Kidney capillary endothelial cell (primary cell): ENCODE measurements around the gene SC5D.
A peak's percentile ranks its signal among the peaks of the same experiment; 100 is the strongest.

Experiments used
- DNase-seq: peaks from one replicate; pipeline ENCODE4 v3.0.0-alpha.2; 2018; ENCODE audit warnings: low spot score

The SC5D gene, protein sequence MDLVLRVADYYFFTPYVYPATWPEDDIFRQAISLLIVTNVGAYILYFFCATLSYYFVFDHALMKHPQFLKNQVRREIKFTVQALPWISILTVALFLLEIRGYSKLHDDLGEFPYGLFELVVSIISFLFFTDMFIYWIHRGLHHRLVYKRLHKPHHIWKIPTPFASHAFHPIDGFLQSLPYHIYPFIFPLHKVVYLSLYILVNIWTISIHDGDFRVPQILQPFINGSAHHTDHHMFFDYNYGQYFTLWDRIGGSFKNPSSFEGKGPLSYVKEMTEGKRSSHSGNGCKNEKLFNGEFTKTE

DNA sequence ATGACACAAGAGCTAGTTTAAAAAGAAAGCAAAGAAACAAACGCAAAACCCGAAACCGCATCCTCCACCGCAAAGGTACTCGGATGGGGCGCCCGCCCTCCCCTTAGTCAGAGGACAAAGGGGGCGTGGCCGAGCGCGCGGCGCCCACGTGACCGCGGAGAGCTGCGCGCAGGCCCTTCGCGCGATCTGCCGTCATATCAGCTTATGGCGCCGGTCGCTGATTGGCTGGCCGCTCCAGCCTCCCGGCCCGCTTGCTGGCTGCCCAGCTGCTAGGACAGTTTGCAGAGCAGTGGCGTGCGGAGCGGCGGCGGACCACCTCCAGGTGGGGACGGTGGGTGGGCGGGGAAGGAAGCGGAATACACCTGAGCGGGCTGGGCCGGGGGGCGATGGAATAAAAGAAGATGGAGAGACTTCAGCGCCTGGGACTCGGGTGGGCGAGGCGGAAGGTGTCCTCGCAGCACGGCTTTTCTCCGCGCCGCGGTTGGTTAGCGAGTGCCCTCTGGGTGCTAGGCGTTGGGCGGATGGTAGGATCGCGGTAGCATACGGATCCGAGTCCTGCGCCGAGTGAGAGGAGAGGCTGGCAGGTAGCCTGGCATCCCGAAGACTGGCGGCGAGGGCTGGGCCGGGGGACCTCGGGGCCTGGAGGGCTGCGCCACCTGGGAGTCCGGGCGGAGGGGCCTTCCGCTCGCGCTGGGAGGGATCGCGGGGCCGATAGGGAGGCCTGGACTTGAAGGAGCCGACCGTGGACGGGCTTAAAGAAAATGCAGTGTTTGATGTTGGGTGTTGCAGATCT is at the start of gene SC5D:
Gene SC5D, plus strand, starts transcription at position 277 of the 793 bp plus-strand sequence. CDS start 10,605 bp downstream, outside the sequence.
- peak; percentile 90 for DNase-seq

DNA sequence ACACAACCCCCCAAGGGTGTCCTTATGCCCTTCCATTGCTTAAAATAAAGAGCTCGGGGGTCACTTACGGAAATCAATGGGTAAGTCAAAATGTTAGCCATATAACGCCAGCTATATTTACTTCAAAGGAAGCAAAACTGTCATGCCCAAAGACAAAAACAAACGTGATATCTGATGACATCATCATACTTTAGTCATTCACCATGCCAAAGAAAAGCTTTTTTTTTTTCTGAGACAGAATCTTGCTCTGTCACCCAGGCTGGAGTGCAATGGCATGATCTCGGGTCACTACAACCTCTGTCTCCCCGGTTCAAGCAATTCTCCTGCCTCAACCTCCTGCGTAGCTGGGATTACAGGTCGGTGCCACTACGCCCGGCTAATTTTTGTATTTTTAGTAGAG is 47.7 kb upstream of the SC5D start:
- peak; percentile 61 for DNase-seq

DNA sequence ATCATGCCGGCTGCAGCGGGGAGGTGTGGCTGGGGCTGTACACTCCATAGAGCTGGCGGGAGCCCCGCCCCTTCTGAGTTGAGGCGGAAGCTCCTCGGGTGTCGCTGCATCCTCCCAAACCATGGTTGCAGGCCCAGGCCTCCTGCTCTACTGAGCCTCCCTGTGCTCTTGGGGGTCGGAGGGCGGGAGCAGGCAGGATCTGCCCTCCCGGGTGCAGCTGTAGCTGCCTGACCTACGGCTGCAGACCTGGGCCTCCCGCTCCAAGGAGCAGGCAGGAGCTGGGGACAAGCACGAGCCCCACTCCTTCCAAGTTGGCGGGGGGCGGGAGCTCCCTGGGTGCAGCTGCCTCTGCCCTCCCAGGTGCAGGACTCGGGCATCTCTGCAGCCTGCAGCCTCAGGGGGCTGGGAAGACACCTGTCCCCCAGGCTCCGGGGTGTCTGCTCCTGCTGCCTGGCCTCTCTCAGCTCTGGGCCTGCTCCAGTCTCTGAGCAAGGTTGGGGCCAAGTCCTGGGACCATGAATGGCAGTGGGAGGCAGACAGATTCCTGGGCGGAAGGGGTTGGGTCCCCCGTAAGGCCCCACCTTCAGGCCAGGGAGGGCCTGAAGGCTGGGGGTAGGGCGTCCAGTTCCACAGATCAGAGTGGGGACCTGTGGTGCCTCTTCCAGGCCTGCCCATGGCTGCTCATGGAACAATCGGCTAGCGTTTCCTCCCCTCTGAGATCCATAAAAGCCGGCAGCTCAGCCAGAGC is 46.4 kb upstream of the SC5D start:
- DNase-seq = no peak

DNA sequence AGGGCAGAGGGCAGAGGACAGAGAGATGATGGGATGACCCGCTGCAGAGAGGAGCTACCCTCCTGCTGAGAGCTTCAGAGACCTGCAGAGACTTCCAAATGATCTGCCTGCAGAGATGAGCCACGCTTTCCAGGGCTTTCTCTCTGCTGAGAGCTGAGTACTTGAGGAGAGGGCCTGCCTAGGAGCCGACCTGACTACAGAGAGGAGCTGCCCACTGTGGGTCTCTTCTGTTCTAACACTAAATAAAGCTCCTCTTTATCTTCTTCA is 45.9 kb upstream of the SC5D start:
- DNase-seq = no peak

DNA sequence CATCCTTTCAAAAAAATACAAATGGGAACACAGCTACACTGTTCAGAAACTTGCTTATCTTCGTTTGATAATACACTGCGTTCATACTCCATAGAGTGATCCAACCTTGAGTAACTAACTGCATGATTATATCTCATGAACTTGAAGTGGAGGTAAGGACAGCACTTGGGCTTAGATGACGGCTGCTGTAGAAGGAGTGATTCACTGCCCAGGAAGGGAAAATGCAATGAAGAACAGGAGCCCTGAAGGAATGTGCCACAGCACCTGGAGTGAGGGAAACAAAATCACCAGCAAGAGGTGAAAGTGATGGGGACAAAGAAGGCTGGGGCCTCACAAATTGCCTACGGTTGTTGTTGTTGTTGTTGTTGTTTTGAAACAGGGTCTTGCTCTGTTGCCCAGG is 44.1 kb upstream of the SC5D start:
- DNase-seq = no peak

DNA sequence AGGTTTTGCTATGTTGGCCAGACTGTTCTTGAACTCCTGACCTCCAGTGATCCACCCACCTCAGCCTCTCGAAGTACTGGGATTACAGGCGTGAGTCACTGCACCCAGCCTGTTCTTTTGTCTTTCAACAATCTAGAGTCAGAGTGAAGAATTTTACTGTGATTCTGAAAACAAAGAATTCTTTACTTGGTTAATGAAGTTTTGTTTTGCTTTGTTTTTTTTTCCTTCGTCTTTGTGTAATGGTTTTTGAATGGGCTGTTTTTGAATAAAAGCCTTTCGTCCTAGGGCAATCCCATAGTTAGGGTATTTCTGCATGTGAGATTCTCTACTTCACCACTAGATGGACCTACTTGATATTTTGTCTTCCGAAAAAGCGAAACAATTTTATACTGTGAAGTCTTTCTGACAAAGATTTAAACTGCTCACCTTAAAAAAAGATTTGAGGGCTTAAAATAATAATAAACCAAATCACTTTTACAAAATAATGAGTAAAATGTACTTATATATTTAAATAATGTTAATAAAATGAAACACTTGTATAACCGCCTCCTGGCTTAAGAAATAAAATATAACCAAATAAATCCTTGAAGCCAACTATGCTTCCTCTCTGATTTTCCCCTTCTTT is 43.4 kb upstream of the SC5D start:
- peak; percentile 68 for DNase-seq

DNA sequence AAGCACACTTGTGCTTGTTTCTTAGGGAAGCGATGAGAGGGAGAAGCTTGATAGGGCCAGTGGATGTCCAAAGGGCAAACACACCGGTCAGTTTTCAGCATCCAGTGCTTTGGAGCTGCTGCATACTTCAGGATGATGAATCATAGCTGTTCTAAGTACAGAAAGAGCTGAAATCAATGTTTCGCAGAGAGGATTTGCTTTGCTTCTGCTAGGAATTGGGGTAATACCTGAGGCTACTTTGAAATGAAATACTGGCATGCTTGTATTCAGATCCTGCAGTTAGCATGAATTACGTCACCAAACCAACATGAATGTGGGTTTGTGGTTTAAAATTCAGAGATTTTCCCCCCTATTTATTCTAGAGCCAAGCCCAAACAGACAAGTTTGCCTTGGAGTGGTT is 41.7 kb upstream of the SC5D start:
- DNase-seq = no peak

DNA sequence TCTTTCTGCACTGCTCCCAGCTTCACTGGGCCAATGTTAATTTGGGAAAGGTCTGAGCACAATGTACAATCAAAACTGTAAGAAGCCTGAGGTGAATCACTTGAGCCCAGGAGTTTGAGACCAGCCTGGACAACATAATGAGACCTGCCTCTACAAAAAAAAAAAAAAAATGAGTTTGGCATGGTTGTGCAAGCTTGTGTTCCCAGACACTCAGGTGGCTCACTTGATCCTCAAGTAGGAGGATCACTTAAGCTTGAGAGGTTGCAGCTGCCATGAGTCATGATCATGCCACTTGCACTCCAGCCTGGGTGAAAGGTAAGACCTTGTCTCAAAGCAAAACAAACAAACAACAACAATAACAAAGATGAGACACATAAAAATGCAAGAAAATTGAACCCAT is 38.6 kb upstream of the SC5D start:
- no peak for DNase-seq

DNA sequence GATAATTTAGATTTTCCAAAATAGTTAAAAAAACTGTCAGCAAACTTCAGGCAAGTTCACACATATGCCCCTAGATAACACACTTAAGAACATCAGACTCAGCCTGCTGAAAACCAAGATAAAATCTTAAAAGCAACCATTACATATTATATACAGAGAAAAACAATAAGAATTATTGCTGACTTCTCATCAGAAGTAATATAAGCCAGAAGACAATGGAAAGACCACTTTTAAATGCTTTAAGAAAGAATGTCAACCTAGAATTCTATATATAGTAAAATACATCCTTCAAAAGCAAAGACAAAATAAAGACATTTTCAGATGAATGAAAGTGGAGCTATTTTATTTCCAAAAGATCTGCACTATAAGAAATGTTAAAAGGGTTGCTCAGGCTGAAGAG is 37.8 kb upstream of the SC5D start:
- DNase-seq = no peak

DNA sequence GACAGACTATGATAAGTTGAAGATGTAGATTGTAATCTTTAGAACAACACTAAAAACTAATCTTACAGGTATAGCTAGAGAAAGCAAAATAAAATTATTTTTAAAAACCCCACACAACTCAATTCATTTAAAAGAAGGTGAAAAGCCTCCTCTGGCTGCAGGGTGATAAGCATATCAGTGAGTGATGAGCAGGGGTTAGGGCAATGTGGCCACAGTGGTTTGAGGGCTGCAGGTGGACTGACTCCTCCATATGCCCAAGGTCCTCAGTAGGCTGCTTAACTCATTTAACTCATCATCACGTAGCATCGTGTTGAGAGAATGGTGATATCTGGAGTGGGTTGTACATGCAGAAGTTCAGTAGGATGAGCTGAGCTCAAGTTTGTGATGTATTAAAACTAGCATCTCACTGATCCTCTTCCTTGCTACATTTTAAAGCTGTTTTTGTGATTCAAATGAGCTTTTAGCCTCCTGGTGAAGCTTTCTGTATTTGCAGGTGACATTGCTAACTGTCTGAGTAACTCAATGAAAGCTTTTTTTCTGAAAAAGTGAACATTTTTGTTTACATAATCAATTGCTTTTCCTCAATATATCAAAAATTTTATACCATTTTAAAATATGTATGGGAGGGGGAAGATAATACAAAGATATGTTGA is 37.0 kb upstream of the SC5D start:
- no peak for DNase-seq

DNA sequence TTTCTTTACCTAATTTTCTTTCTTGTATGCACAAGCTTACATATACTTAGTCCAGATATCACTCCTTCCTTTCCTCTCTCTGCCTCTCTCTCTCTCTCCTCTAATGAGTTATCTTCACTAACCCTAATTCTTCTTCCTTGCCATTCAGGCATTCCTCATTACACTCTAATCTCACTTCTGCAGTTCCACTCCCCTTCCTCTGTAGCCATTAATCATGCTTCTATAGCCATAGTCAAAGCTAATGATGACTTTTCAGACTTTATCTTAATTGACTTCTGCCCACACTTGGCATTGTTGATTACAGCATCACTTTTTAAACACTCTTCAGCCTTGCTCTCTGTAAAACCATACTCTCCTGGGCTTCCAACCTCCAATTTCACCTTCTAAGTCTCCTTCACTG is 35.3 kb upstream of the SC5D start:
- no peak for DNase-seq

DNA sequence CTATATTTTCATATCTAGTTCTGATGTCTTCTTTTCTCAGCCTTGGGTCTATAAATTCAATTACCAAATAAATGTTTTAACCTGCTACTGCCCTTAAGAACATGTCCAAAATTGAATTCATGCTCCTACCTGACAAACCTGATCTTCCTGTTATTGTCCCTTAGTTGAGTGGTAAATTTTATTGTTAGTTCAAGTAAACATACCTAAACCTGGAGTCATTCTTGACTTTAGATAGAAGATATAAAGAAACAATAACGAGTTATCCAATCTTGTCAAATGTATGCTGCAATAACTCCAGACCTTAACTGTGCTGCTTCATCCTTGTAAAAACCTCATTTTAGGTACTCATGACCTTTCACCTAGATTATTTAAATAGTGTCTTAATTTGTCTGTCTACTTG is 34.6 kb upstream of the SC5D start:
- no peak for DNase-seq

DNA sequence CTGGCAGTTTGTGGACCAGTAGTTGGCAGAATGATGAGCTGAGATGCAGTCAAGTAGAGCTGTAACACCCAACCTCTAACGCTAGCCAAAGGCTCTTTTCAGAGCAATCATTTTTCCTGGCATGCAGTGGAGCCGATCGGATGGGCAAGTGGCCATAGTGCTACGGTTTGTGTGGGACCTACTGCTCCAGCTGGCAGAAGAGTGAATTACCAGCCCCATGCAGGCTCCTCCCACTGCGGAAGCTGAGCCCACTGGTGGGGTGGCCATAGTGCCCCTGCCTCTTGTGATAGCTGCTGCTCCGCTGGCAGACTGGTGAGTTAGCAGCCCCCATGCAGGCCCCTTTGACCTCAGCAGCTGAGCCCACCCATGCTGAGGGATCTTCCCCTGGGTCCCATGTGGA is 27.0 kb upstream of the SC5D start:
- no peak for DNase-seq

DNA sequence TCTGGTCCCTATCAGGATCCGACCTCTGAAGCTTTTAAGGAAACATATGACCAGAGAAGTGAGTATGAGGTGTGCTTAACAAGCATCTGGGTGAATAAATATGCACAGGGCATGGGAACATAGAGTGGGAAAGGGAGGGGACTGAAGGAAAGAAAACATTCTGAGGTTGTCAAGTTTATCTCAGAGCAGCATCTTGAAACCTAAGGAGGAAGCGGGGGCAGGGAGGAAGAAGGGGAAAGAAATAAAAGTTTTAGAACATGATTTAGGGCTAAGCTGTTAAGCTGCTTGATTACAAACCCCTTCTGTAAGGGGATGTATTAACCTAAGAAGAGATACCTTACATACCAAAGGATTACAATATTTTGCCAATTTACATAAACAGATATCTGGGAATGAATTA is 24.0 kb upstream of the SC5D start:
- DNase-seq = no peak

DNA sequence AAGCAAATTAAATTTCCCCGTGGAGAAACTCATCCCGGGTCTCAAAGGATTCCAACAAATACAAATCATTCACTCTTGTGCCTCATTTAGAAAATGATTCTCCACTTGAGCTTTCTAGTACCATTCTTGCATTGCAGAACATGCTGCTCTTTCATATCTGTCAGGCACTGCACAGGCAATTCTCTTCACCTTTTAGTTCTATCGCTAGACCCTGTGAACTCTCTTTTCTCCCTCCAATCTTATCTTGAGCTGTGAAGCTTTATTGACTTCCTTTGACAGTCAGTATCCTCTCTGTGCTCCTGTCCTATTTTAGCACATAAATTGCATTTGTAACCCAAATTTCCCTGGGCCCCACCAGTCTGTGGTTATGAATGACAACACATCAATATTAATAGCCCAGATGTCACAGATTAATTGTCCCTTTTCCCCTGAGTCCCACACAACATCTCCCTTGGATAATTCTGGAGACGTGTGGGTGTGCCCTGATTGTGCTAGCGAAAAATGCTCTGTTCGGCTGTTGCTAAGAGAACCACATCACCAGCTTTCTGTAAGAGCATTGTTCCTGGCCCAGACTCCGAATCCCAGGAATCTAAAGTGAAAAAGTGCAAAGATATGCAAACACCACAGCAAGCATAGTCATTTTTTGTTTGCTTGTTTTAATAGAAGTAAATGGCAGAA is 22.4 kb upstream of the SC5D start:
- DNase-seq = no peak

DNA sequence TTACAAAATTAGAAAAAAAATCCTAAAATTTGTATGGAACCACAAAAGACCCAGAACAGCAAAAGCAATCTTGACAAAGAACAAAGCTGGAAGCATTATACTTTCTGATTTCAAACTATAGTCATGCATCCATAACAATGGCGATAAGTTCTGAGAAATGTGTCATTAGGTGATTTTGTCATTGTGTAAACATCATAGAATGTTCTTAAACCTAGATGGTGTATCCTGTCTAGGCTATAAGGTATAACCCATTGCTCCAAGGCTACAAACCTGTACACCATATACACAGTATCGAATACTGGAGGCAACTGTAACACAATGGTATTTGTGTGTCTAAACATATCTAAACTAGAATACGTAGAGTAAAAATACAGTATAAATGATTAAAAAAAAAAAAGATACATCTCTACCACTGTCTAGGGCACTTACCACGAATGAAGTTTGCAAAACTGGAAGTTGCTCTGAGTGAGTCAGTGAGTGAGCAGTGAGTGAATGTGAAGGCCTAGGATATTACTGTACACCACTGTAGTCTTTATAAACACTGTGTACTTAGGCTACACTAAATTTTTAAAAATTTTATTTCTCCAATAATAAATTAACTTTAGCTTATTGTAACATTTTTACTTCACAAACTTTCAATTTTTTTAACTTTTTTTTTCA is 18.1 kb upstream of the SC5D start:
- no peak for DNase-seq

DNA sequence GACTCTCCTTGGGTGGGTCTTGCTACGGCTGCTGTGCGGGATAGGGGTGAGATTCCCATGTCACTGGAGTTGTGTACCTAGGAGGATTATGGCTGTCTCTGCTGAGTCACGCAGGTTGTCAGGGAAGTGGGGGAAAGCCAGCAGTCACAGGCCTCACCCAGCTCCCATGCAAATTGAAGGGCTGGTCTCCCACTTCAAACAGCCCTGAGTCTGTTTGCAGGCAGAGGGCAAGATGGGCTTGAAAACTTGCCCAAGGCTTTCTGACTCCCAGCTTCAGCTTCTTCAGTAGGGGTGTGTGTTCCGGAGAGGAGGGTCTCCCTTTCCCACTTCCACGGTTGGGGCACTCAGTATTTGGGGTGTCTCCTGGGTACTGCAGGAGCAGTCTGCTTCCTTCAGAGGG is 10.9 kb upstream of the SC5D start:
- DNase-seq = no peak

DNA sequence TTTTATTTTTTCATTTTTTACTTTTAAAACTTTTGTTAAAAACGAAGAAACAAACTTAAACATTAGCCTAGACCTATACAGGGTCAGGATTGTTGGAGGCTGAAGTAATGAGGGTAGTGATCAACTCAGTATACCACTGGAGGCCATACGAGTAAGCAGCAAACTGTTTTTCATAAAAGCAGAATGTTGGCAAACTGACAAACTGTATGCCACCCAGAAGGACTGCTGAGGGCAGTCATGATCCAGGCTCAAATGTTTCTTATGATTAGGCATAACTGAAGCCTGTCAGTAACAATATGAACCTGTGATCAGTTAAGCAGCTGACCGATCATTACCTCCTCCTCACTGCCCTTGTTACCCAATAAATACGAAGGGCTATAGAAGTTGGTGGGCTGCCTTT is 10.2 kb upstream of the SC5D start:
- DNase-seq = no peak

DNA sequence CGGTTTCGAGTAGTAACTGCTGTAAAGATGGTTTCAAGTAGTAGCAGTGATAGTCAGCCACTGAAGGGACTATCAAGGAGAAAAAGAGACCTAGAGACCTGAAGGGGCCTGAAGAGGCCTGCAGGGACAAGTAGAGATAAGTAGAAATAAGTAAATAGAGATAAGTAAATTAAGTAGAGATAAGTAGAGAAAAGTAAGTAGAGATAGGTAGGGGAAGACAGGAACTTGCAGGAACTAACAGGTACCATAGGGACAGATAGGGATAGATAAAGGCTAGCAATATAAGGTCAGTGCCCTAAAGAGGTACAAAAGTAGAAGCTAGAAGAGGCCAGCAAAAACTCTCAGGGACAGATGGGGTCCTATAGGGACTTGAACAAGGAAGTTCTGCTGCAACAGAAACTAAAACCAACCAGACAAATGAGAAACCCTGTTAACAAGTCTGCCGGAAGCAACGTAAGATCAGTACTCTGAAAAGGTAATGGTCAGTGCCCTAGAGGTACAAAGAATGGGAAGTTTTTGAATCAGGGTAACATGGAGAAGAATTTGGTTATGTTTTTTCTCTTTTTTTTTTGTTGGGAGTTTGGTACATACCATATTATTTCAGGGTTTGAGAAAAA is 9.6 kb upstream of the SC5D start:
- no peak for DNase-seq

DNA sequence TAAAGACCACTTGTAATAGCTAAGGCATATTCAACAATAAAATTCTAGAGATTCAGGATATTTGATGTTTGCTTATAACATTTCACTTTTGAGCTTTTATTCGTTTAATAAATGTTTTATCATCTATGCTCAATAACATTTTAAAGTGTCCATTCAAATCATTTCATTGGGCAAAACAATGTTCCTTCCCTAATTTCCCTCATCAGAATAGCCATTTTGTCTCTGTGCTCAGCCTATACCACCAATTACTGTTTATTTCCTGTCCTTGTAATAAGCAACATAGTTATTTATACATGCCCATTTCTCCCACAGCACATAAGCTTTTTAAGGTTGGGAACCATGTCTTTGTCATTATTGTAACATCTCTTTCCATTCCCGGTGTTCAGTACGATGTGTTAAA is 1.3 kb upstream of the SC5D start:
- DNase-seq = no peak
